ENCODE results near the gene EPHB2. TPM values are rescaled to one million over a fixed set of nuclear protein-coding genes. Genes with fewer than 3 reads are reported as not detected.

Gene EPHB2
- total RNA-seq, 2 experiments from 2014 or later = 0.08 TPM; not detected in 1

- H3K27me3 ChIP-seq (ENCODE audit: control insufficient read depth in 1 of 2, insufficient read depth in 2 of 2, low read length in 2 of 2) = peaks cover 0 to 6% of the 10 kb centered on the region in 2 experiments
- intact Hi-C loops (cut with DNase I, micrococcal nuclease) = no loop called here
- no peak overlapping the region for H3K4me3 ChIP-seq (ENCODE audit: low read length)
- H3K36me3 Mint-ChIP-seq (ENCODE audit: low read depth) = no peaks in the 10 kb centered on the region
- no peaks in the 10 kb centered on the region for H3K9me3 ChIP-seq (ENCODE audit: control insufficient read depth in 1 of 2, insufficient read depth in 1 of 2, low read length in 2 of 2)
- no peaks in the 10 kb centered on the region for H3K36me3 ChIP-seq (ENCODE audit: insufficient read depth, low read length)
- POLR2A ChIA-PET = no interaction called here
- H3K4me3 Mint-ChIP-seq = no peak overlapping the region
- ATAC-seq (ENCODE audit: poor library complexity) (no peak), DNase-seq (no peak)
- peaks cover 50% of the 10 kb centered on the region for H3K27me3 Mint-ChIP-seq
- no peak overlapping the region for H3K27ac ChIP-seq (ENCODE audit: low read depth in 1 of 2, low read length in 2 of 2)
- H3K4me1 Mint-ChIP-seq (ENCODE audit: low read depth) = no peaks in the 10 kb centered on the region
- H3K9me3 Mint-ChIP-seq = no peaks in the 10 kb centered on the region
- CTCF ChIA-PET = no interaction called here
- H3K27ac Mint-ChIP-seq = no peak overlapping the region
- no peak for TF ChIP-seq CTCF (IDR thresholded peaks at IDR 0.05)
- H3K4me1 ChIP-seq (ENCODE audit: insufficient read depth, low read length) = no peaks in the 10 kb centered on the region
These were observed 67.8 kb downstream of the EPHB2 start for GRCh38 chr1:22778408-22778807.

- no peak for TF ChIP-seq CTCF (IDR thresholded peaks at IDR 0.05)
- Histone ChIP-seq H3K27ac (ENCODE audit: low read depth in 1 of 2, low read length in 2 of 2) (no peak overlapping the region), H3K4me1 (ENCODE audit: insufficient read depth, low read length) (no peaks in the 10 kb centered on the region), H3K27me3 (ENCODE audit: control insufficient read depth in 1 of 2, insufficient read depth in 2 of 2, low read length in 2 of 2) (peaks cover 0 to 6% of the 10 kb centered on the region in 2 experiments), H3K36me3 (ENCODE audit: insufficient read depth, low read length) (no peaks in the 10 kb centered on the region), H3K9me3 (ENCODE audit: control insufficient read depth in 1 of 2, insufficient read depth in 1 of 2, low read length in 2 of 2) (no peaks in the 10 kb centered on the region), H3K4me3 (ENCODE audit: low read length) (no peak overlapping the region)
- POLR2A ChIA-PET = no interaction called here
- DNase-seq (no peak), ATAC-seq (ENCODE audit: poor library complexity) (no peak)
- Mint-ChIP-seq H3K27me3 (peaks cover 48% of the 10 kb centered on the region), H3K36me3 (ENCODE audit: low read depth) (no peaks in the 10 kb centered on the region), H3K4me1 (ENCODE audit: low read depth) (no peaks in the 10 kb centered on the region), H3K9me3 (no peaks in the 10 kb centered on the region), H3K4me3 (no peak overlapping the region), H3K27ac (no peak overlapping the region)
- CTCF ChIA-PET = no interaction called here
- intact Hi-C loops (cut with DNase I, micrococcal nuclease) = no loop called here
These were observed 68.4 kb downstream of the EPHB2 start for GRCh38 chr1:22778862-22779520.

GRCh38 chr1:22780696-22781095 is 70.1 kb downstream of the EPHB2 start:
- ATAC-seq (ENCODE audit: poor library complexity) (no peak), DNase-seq (peak in 1 of 14 experiments; percentile 19)
- no peak overlapping the region for H3K27ac Mint-ChIP-seq
- H3K4me1 Mint-ChIP-seq (ENCODE audit: low read depth) = no peaks in the 10 kb centered on the region
- no peak for TF ChIP-seq CTCF (IDR thresholded peaks at IDR 0.05)
- no peak overlapping the region for H3K4me3 Mint-ChIP-seq
- POLR2A ChIA-PET = no interaction called here
- Histone ChIP-seq H3K4me3 (ENCODE audit: low read length) (no peak overlapping the region), H3K27me3 (ENCODE audit: control insufficient read depth in 1 of 2, insufficient read depth in 2 of 2, low read length in 2 of 2) (peaks cover 2 to 5% of the 10 kb centered on the region in 2 experiments), H3K4me1 (ENCODE audit: insufficient read depth, low read length) (no peaks in the 10 kb centered on the region), H3K36me3 (ENCODE audit: insufficient read depth, low read length) (no peaks in the 10 kb centered on the region), H3K9me3 (ENCODE audit: control insufficient read depth in 1 of 2, insufficient read depth in 1 of 2, low read length in 2 of 2) (no peaks in the 10 kb centered on the region), H3K27ac (ENCODE audit: low read depth in 1 of 2, low read length in 2 of 2) (no peak overlapping the region)
- H3K36me3 Mint-ChIP-seq (ENCODE audit: low read depth) = no peaks in the 10 kb centered on the region
- CTCF ChIA-PET = no interaction called here
- no peaks in the 10 kb centered on the region for H3K9me3 Mint-ChIP-seq
- intact Hi-C loops (cut with DNase I, micrococcal nuclease) = no loop called here
- H3K27me3 Mint-ChIP-seq = peaks cover 44% of the 10 kb centered on the region
